ENCODE data around the gene NPTXR. TPM values are rescaled to one million over a fixed set of nuclear protein-coding genes. Genes with fewer than 3 reads are reported as not detected.

NPTXR gene
- total and polyA plus RNA-seq, 2 donors (not counting 3 experiments of a cell fraction or from before 2014, with no cell fraction given) = 0.37 to 0.73 TPM

- DNase-seq (ENCODE audit: low read depth, low spot score) (no peak), FAIRE-seq (no peak)
- H3K9me1 ChIP-seq (replicated peaks; ENCODE audit: control insufficient read depth, extremely low read depth, insufficient read depth, low read length) = no peaks in the 10 kb centered on the region
- no peak overlapping the region for H3K9ac ChIP-seq (replicated peaks; ENCODE audit: extremely low read depth, insufficient read depth, low read length)
- H3K27me3 ChIP-seq (ENCODE audit: control insufficient read depth in 2 of 2, insufficient read depth in 2 of 2, low read length in 2 of 2) = no peaks in the 10 kb centered on the region
- no peaks in the 10 kb centered on the region for H4K20me1 ChIP-seq (replicated peaks; ENCODE audit: control insufficient read depth, extremely low read depth, insufficient read depth, low read length)
- no peaks in the 10 kb centered on the region for H3K9me3 ChIP-seq (replicated peaks; ENCODE audit: control insufficient read depth, insufficient read depth, low read length)
- TF ChIP-seq GATA2 (IDR thresholded peaks at IDR 0.05; ENCODE audit: insufficient read depth, insufficient read length, low read depth, low read length) (no peak), CTCF (IDR thresholded peaks at IDR 0.05; ENCODE audit: extremely low read depth in 1 of 2, insufficient read depth in 1 of 2, low read depth in 1 of 2, low read length in 2 of 2) (no peak), MAX (IDR thresholded peaks at IDR 0.05; ENCODE audit: insufficient read depth, insufficient read length) (no peak), EZH2 (IDR thresholded peaks at IDR 0.05; ENCODE audit: borderline replicate concordance, low read depth, low read length, severe bottlenecking) (no peak), POLR2A (IDR thresholded peaks at IDR 0.05; ENCODE audit: low read depth, low read length) (no peak), POLR2AphosphoS5 (IDR thresholded peaks at IDR 0.05; ENCODE audit: insufficient read depth, low read depth, low read length) (no peak), MYC (IDR thresholded peaks at IDR 0.05; ENCODE audit: low read depth, low read length) (no peak), FOS (IDR thresholded peaks at IDR 0.05; ENCODE audit: borderline replicate concordance, insufficient read depth, low read length) (no peak), JUN (IDR thresholded peaks at IDR 0.05; ENCODE audit: borderline replicate concordance, insufficient read depth, insufficient read length, low read depth) (no peak)
- peaks cover 18% of the 10 kb centered on the region for H3K4me1 ChIP-seq (ENCODE audit: control insufficient read depth, extremely low read depth, insufficient read depth, low read length)
- dilution Hi-C loops (cut with MboI; ENCODE audit: extremely low pct_ligation_motif_present, low sequenced_read_pairs) = no loop called here
- no peaks in the 10 kb centered on the region for H3K36me3 ChIP-seq (ENCODE audit: control insufficient read depth in 2 of 2, extremely low read depth in 1 of 2, insufficient read depth in 2 of 2, low read length in 2 of 2)
- no peak overlapping the region for H3K4me2 ChIP-seq (ENCODE audit: insufficient read depth, low read length)
- CTCF ChIA-PET = interaction anchor here (0.8 to 6.3 kb wide), 4 partner anchors 9 to 141 kb away, joined by 3 to 63 read pairs (median 8); no protein-coding TSS in a partner anchor
- no peaks in the 10 kb centered on the region for H3K79me2 ChIP-seq (ENCODE audit: control insufficient read depth, insufficient read depth, low read length)
- intact Hi-C loops (cut with micrococcal nuclease) = no loop called here
- no TSS peak for BruUV-seq (replicated peaks)
- H3K4me3 ChIP-seq (replicated peaks in 1 of 3; ENCODE audit: insufficient read depth in 1 of 3, low read depth in 1 of 3, low read length in 3 of 3) = no peak overlapping the region
- H3K27ac ChIP-seq (ENCODE audit: insufficient read depth, low read depth, low read length) = no peak overlapping the region
- POLR2A ChIA-PET = interaction anchor here (0.6 kb wide), 1 partner anchor 279 kb away, joined by 4 read pairs; no protein-coding TSS in a partner anchor
- no peak overlapping the region for H2AFZ ChIP-seq (ENCODE audit: low read depth, low read length)
Measured at GRCh38 chr22:38861927-38862326, 18.1 kb upstream of the NPTXR start.
